CD4-positive, alpha-beta T cell treated with Interleukin-17A for 4 hours (primary cell): ENCODE data around the gene FAM43A.
A peak's percentile ranks its signal among the peaks of the same experiment; 100 is the strongest.

Experiments
- DNase-seq: peaks from one replicate; pipeline ENCODE4 v3.0.0-alpha.2; 2020; ENCODE audit warnings: mixed read lengths

Gene FAM43A, protein sequence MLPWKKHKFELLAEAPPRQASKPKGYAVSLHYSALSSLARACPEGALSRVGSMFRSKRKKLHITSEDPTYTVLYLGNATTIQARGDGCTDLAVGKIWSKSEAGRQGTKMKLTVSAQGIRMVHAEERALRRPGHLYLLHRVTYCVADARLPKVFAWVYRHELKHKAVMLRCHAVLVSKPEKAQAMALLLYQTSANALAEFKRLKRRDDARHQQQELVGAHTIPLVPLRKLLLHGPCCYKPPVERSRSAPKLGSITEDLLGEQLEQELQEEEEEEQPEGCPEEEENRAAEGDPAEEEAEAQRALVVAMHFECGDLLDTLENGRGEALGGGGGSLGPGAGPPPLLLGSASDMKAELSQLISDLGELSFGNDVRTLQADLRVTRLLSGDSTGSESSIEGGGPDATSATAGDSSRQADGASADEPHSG

GRCh38 chr3:194685718-194686413 is at the start of gene FAM43A:
Gene FAM43A (plus strand): TSS chr3:194685883. CDS start chr3:194686827, 944 bp downstream.
- DNase-seq = peak; percentile 82

GRCh38 chr3:194637066-194637465 is 48.6 kb upstream of the FAM43A start:
- no peak for DNase-seq

- DNase-seq = no peak
These were observed 47.9 kb upstream of the FAM43A start for GRCh38 chr3:194637541-194638400.

GRCh38 chr3:194638991-194639605 is 46.6 kb upstream of the FAM43A start:
- no peak for DNase-seq

DNA sequence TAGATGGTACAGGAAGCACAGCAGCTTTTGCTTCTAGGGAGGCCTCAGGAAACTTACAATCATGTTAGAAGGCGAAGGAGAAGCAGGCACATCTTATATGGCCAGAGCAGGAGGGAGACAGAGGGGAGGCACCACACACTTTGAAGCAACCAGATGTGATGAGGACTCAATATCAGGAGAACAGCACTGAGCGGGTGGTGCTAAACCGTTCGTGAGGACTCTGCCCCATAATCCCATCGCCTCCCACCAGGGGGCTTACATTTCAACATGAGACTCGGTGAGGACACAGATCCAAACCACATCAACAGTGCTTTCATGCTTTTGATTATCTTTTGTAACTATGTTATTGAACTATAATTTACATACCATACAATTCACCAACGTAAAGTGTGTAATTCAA is 44.9 kb upstream of the FAM43A start:
- peak; percentile 59 for DNase-seq

- no peak for DNase-seq
These were observed 42.9 kb upstream of the FAM43A start for GRCh38 chr3:194642769-194643168.

GRCh38 chr3:194647747-194648146 is 37.9 kb upstream of the FAM43A start:
- no peak for DNase-seq

DNA sequence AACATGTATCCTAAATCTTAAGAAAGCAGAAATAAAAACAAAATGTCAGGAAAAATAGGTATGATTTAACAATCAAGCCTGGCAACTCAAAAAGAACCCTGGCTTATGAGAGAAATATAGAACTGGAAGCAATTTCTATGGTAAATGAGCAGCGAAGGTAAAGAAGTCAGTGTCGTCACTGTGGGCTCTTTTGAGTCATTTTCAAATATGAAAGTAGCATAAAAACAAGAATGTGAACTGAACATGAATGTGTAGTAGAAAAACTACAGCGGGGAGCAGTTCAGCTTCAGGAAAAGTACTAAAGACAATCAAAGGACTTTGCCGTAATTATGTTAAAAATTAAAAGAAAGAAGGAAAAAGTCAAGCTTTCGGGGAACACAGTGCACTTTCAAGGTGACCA is 31.2 kb upstream of the FAM43A start:
- no peak for DNase-seq

GRCh38 chr3:194657439-194657838 is 28.2 kb upstream of the FAM43A start:
- no peak for DNase-seq

GRCh38 chr3:194658477-194659242 is 27.0 kb upstream of the FAM43A start:
- DNase-seq = no peak

- no peak for DNase-seq
These were observed 25.9 kb upstream of the FAM43A start for GRCh38 chr3:194659778-194660177.

GRCh38 chr3:194661374-194661773 is 24.3 kb upstream of the FAM43A start:
- DNase-seq = no peak

DNA sequence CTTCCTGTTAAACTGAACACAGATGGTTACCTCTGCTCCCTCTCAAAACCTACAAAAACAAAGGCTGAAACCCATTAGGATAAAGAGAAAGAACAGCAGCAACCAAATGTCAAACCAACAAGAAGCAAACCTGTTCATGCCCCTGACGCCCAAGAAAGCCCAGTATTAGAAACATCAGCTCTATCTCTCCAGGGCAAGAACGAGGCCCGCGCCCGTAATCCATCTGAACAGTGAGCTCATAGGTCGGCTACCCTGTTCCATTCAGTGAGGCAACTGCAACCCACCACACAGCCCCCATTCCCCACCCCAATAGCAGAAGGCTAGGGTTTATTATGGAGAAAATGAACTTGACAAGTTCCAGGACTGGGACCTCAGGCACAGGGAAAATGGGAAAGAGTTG is 23.7 kb upstream of the FAM43A start:
- DNase-seq = no peak

DNA sequence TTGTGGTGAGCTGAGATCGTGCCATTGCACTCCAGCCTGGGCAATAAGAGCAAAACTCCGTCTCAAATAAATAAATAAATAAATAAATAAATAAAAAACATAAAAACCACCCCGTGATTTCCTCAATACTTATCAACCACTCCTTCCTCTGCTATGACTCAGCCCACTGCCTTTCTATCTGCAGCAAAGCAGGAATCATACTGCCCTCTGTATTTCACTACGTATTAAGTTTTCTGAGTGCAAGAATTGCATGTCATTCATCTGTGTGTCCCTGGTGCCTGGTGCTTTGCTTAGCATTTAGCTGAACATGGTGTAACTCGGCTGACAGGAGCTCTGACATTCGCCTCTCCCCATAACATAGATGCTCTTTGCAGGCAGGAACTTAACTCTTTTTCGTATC is 20.8 kb upstream of the FAM43A start:
- no peak for DNase-seq

GRCh38 chr3:194667363-194667762 is 18.3 kb upstream of the FAM43A start:
- no peak for DNase-seq

- peak; percentile 45 for DNase-seq
These were observed 14.2 kb upstream of the FAM43A start for GRCh38 chr3:194671511-194671899.

- peak; percentile 92 for DNase-seq
These were observed 13.5 kb upstream of the FAM43A start, which contains the start of gene LSG1 for GRCh38 chr3:194671900-194672808. Gene LSG1 (minus strand): TSS chr3:194672191. CDS start chr3:194672162, 29 bp downstream.

- DNase-seq = no peak
These were observed 12.8 kb upstream of the FAM43A start for GRCh38 chr3:194672876-194673275.

- DNase-seq = no peak
These were observed 11.9 kb upstream of the FAM43A start for GRCh38 chr3:194673761-194674160.

- DNase-seq = peak; percentile 23
These were observed 10.5 kb upstream of the FAM43A start for GRCh38 chr3:194675081-194675640.
